ENCODE results near the gene TTLL1.

GRCh38 chr22:43015677-43016042, 73.5 kb downstream of the TTLL1 start:
- TF ChIP-seq CTCF (IDR thresholded peaks at IDR 0.05) (no peak), AFF4 (CRISPR knock-in tag; IDR thresholded peaks at IDR 0.05; ENCODE audit: borderline replicate concordance) (no peak), NR1H2 (CRISPR knock-in tag; IDR thresholded peaks at IDR 0.05) (no peak), ATF2 (CRISPR knock-in tag; IDR thresholded peaks at IDR 0.05; ENCODE audit: borderline replicate concordance, low read depth) (no peak), ATF3 (CRISPR knock-in tag; conservative IDR thresholded peaks at IDR 0.05) (no peak), ZBTB43 (CRISPR knock-in tag; IDR thresholded peaks at IDR 0.05) (no peak), NFYB (CRISPR knock-in tag; conservative IDR thresholded peaks at IDR 0.05; ENCODE audit: low read depth) (no peak), MAX (CRISPR knock-in tag; IDR thresholded peaks at IDR 0.05) (no peak), FOXJ3 (CRISPR knock-in tag; IDR thresholded peaks at IDR 0.05; ENCODE audit: borderline replicate concordance) (no peak), ZSCAN18 (CRISPR knock-in tag; IDR thresholded peaks at IDR 0.05) (no peak), FOXP1 (CRISPR knock-in tag; IDR thresholded peaks at IDR 0.05; ENCODE audit: borderline replicate concordance) (no peak), IRF1 (CRISPR knock-in tag; IDR thresholded peaks at IDR 0.05) (no peak)
